Esophagus (tissue), 2 donors: ENCODE measurements around the gene EYS. TPM values are rescaled to one million over a fixed set of nuclear protein-coding genes. Genes with fewer than 3 reads are reported as not detected.

Experiments
- H3K27ac ChIP-seq, 2 donors: one replicate each; pipeline ENCODE4 v1.5.1; 2013; ENCODE audit warnings: low read depth in 2 of 2, mild to moderate bottlenecking in 2 of 2, inconsistent platforms in 1 of 2, low read length in 1 of 2, moderate library complexity in 1 of 2
- H3K27me3 ChIP-seq, 2 donors: one replicate each; pipeline ENCODE4 v1.6.1; 2013; ENCODE audit warnings: low read length in 2 of 2, control low read depth in 1 of 2, mild to moderate bottlenecking in 1 of 2; ENCODE audit not compliant: insufficient read depth in 2 of 2, control insufficient read depth in 1 of 2
- H3K36me3 ChIP-seq, 2 donors: one replicate each; pipeline ENCODE4 v1.6.1; 2013; ENCODE audit warnings: low read length in 1 of 2; ENCODE audit not compliant: control insufficient read depth in 2 of 2, insufficient read depth in 2 of 2
- H3K4me1 ChIP-seq, 2 donors: one replicate each; pipeline ENCODE4 v1.6.1; 2013; ENCODE audit warnings: low read length in 1 of 2; ENCODE audit not compliant: control insufficient read depth in 2 of 2, insufficient read depth in 2 of 2
- H3K4me3 ChIP-seq, 2 donors: one replicate each; pipeline ENCODE4 v1.5.1; 2013; ENCODE audit warnings: low read length in 2 of 2, mild to moderate bottlenecking in 2 of 2, low read depth in 1 of 2, moderate library complexity in 1 of 2
- H3K9me3 ChIP-seq, 2 donors: one replicate each; pipeline ENCODE4 v1.6.1; 2013; ENCODE audit warnings: mild to moderate bottlenecking in 2 of 2, low read depth in 1 of 2, low read length in 1 of 2, moderate library complexity in 1 of 2; ENCODE audit not compliant: control insufficient read depth in 2 of 2, insufficient read depth in 1 of 2
- WGBS, 2 donors: extraction: QIAGEN DNeasy Blood & Tissue Kit; methylation state at CpG; one replicate each; pipeline ENCODE4 v1.1.7; 2013; 5-methylcytosine and 5-hydroxymethylcytosine counted together
- polyA plus RNA-seq, 2 donors: library from polyadenylated mRNA; stranded (reverse); fragments of 200-250 nt; gene quantifications; one replicate each; pipeline ENCODE4 v1.2.3, GENCODE V29; 2013
- donor health status: healthy with polysubstance abuse.
- donor health status: Bipolar disorder and iron deficiency.

EYS gene
- polyA plus RNA-seq, 2 donors = not detected

DNA sequence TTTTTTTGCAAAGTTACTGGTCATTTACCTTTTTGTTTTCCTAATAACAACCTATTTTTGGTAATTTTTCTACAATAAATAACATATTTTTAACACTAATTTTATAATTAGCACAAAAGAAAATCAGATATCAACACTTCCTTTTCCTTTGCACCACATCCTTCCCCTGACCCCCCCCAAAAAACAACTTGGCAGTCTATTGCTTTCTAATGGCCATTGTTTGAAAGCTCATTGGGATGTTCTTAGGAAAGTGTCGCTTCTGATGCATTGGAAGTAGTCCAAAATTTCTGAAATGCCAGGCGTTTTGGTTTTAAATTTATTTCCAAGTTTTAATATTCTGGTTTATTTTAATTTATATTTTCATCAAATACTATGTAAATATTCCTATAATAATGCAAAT lies 407.8 kb downstream of the EYS start:
- H3K4me3 ChIP-seq = no peak overlapping the region
- H3K36me3 ChIP-seq = no peaks in the 10 kb centered on the region
- H3K4me1 ChIP-seq = no peaks in the 10 kb centered on the region
- 51 to 55% methylated on average over 2 of the region's 2 CpGs for WGBS, 2 donors
- no peaks in the 10 kb centered on the region for H3K9me3 ChIP-seq
- H3K27me3 ChIP-seq = no peaks in the 10 kb centered on the region
- no peak overlapping the region for H3K27ac ChIP-seq

GRCh38 chr6:65295812-65296211 lies 411.2 kb downstream of the EYS start:
- no peak overlapping the region for H3K4me3 ChIP-seq
- WGBS, 2 donors = 71 to 76% methylated on average over 4 of the region's 4 CpGs

GRCh38 chr6:65289491-65289890 lies 417.5 kb downstream of the EYS start:
- Histone ChIP-seq H3K4me1 (no peaks in the 10 kb centered on the region), H3K27me3 (no peaks in the 10 kb centered on the region), H3K9me3 (no peaks in the 10 kb centered on the region), H3K4me3 (no peak overlapping the region), H3K27ac (no peak overlapping the region), H3K36me3 (no peaks in the 10 kb centered on the region)
- 78 to 81% methylated on average over 2 of the region's 2 CpGs for WGBS, 2 donors

More at GRCh38 chr6:65295812-65296211, 411.2 kb downstream of the EYS start:
- no peaks in the 10 kb centered on the region for H3K4me1 ChIP-seq
- H3K36me3 ChIP-seq = no peaks in the 10 kb centered on the region
- H3K9me3 ChIP-seq = no peaks in the 10 kb centered on the region
- no peak overlapping the region for H3K27ac ChIP-seq
- H3K27me3 ChIP-seq = no peaks in the 10 kb centered on the region

- Histone ChIP-seq H3K4me3 (no peak overlapping the region), H3K27ac (no peak overlapping the region), H3K4me1 (no peaks in the 10 kb centered on the region), H3K9me3 (no peaks in the 10 kb centered on the region), H3K36me3 (no peaks in the 10 kb centered on the region), H3K27me3 (no peaks in the 10 kb centered on the region)
Measured at GRCh38 chr6:65285275-65285674, 421.8 kb downstream of the EYS start.

DNA sequence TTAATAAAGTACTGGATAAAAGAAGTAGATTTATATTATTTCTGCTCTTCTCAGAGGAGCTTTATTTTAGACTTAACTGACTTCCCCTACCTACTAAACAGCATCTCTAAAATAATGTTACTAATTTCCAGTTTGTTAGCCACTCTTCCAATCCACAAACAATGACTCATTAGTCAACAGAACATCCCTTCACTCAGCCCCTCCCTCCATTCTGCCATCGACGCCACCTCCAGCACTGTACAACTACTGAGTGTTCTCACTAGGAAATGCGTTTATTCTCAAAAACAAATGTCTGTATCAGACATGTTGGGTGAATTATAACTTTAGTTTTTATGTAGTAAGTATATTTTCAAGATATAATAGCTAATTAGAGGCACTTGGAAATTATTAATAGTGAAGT lies 427.0 kb downstream of the EYS start:
- Histone ChIP-seq H3K4me1 (no peaks in the 10 kb centered on the region), H3K4me3 (no peak overlapping the region), H3K27me3 (no peaks in the 10 kb centered on the region), H3K27ac (no peak overlapping the region), H3K9me3 (no peaks in the 10 kb centered on the region), H3K36me3 (no peaks in the 10 kb centered on the region)
- WGBS, 2 donors = 79 to 80% methylated on average over 3 of the region's 3 CpGs

GRCh38 chr6:65262241-65262640 lies 444.8 kb downstream of the EYS start:
- Histone ChIP-seq H3K4me1 (no peaks in the 10 kb centered on the region), H3K27ac (no peak overlapping the region)
- 77 to 83% methylated on average over 3 of the region's 3 CpGs for WGBS, 2 donors

DNA sequence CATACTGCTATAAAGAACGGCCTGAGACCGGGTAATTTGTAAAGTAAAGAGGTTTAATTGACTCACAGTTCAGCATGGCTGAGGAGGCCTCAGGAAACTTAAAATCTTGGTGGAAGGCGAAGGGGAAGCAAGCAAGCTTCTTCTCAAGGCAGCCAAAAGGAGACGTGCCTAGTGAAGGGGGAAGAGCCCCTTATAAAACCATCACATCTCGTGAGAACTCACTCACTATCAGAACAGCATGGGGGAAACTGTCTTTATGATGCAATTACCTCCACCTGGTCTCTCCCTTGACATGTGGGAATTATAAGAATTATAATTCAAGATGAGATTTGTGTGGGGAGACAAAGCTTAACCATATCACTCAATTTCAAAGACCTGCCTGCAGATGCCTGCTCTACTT lies 447.0 kb downstream of the EYS start:
- H3K36me3 ChIP-seq = no peaks in the 10 kb centered on the region
- H3K4me1 ChIP-seq = no peaks in the 10 kb centered on the region
- H3K27ac ChIP-seq = no peak overlapping the region
- H3K9me3 ChIP-seq = no peaks in the 10 kb centered on the region
- no peaks in the 10 kb centered on the region for H3K27me3 ChIP-seq
- no peak overlapping the region for H3K4me3 ChIP-seq
- 83 to 87% methylated on average over 5 of the region's 5 CpGs for WGBS, 2 donors

More at GRCh38 chr6:65262241-65262640, 444.8 kb downstream of the EYS start:
- Histone ChIP-seq H3K9me3 (no peaks in the 10 kb centered on the region), H3K36me3 (no peaks in the 10 kb centered on the region), H3K4me3 (no peak overlapping the region), H3K27me3 (no peaks in the 10 kb centered on the region)

DNA sequence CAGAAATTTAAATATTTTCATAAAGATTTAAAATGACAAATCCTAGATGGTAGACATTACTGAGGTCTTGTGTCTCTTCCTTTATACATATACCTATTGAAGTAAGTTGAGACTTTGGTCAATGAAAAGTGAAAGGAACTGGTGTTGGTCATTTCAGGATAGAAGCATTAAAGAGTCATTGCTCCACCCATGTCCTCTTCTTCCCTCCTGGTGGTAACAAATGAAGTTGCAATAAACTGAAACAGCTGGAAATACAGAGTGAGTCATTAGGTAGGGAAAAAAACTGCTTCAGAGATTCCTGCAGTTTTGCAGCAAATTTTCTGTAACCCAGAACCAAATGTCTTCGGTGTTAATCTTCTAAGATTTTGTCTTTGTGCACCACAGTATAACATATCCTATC lies 448.0 kb downstream of the EYS start:
- Histone ChIP-seq H3K27ac (no peak overlapping the region), H3K9me3 (no peaks in the 10 kb centered on the region), H3K4me1 (no peaks in the 10 kb centered on the region), H3K4me3 (no peak overlapping the region), H3K36me3 (no peaks in the 10 kb centered on the region), H3K27me3 (no peaks in the 10 kb centered on the region)
- 84 to 95% methylated on average over 1 of the region's 1 CpG for WGBS, 2 donors

GRCh38 chr6:65253041-65253440 lies 454.0 kb downstream of the EYS start:
- Histone ChIP-seq H3K27me3 (no peaks in the 10 kb centered on the region), H3K36me3 (no peaks in the 10 kb centered on the region), H3K4me1 (no peaks in the 10 kb centered on the region), H3K9me3 (no peaks in the 10 kb centered on the region), H3K4me3 (no peak overlapping the region), H3K27ac (no peak overlapping the region)
- WGBS, 2 donors = 65 to 71% methylated on average over 1 of the region's 1 CpG

GRCh38 chr6:65248101-65248610 lies 458.9 kb downstream of the EYS start:
- H3K4me1 ChIP-seq = no peaks in the 10 kb centered on the region
- H3K4me3 ChIP-seq = no peak overlapping the region

More at GRCh38 chr6:65248101-65248610, 458.9 kb downstream of the EYS start:
- Histone ChIP-seq H3K27me3 (no peaks in the 10 kb centered on the region), H3K27ac (no peak overlapping the region), H3K36me3 (no peaks in the 10 kb centered on the region), H3K9me3 (no peaks in the 10 kb centered on the region)
